Neural progenitor cell (in vitro differentiated cells): Measurements from ENCODE around the gene PPP2R2C. TPM values are rescaled to one million over a fixed set of nuclear protein-coding genes. Genes with fewer than 3 reads are reported as not detected.

ENCODE experiments used
- DNase-seq: peaks from one replicate; pipeline ENCODE4 v3.0.0-alpha.2; 2016; ENCODE audit warnings: low spot score
- H2AFZ ChIP-seq: fragments of 200-600 bp; sonication (generic); replicated peaks from 2 replicates; pipeline ENCODE4 v1.6.1; 2016; ENCODE audit warnings: antibody characterized with exemption
- H3F3A ChIP-seq: fragments of 200-600 bp; sonication (generic); 2 replicates; pipeline ENCODE4 v1.6.1; 2016; ENCODE audit warnings: antibody characterized with exemption, low read depth
- H3K27ac ChIP-seq: fragments of 200-600 bp; sonication (generic); 2 replicates; pipeline ENCODE4 v1.5.1; 2016; ENCODE audit warnings: mild to moderate bottlenecking
- H3K27me3 ChIP-seq: fragments of 200-600 bp; sonication (generic); 2 replicates; pipeline ENCODE4 v1.6.1; 2016; ENCODE audit warnings: mild to moderate bottlenecking, moderate library complexity
- H3K36me3 ChIP-seq: fragments of 200-600 bp; sonication (generic); 2 replicates; pipeline ENCODE4 v1.5.1; 2016
- H3K4me1 ChIP-seq: fragments of 200-600 bp; sonication (generic); 2 replicates; pipeline ENCODE4 v1.6.1; 2016; ENCODE audit warnings: mixed run types
- H3K4me2 ChIP-seq: fragments of 200-600 bp; sonication (generic); 2 replicates; pipeline ENCODE4 v1.6.1; 2016
- H3K4me3 ChIP-seq: fragments of 200-600 bp; sonication (generic); 2 replicates; pipeline ENCODE4 v1.5.1; 2016
- H3K79me2 ChIP-seq: fragments of 200-600 bp; sonication (generic); 2 replicates; pipeline ENCODE4 v1.6.1; 2016; ENCODE audit warnings: low read depth
- H3K9ac ChIP-seq: fragments of 200-600 bp; sonication (generic); 2 replicates; pipeline ENCODE4 v1.6.1; 2016
- H3K9me3 ChIP-seq: fragments of 200-600 bp; sonication (generic); 2 replicates; pipeline ENCODE4 v1.5.1; 2016; ENCODE audit warnings: low read depth
- H4K20me1 ChIP-seq: fragments of 200-600 bp; sonication (generic); 2 replicates; pipeline ENCODE4 v1.6.1; 2016; ENCODE audit warnings: low read depth
- H3K27ac Mint-ChIP-seq: 3 replicates; pipeline ENCODE4 v1.8.0; 2021; ENCODE audit warnings: mixed read lengths
- H3K27me3 Mint-ChIP-seq: 2 replicates; pipeline ENCODE4 v1.8.0; 2022; ENCODE audit warnings: low read depth, mild to moderate bottlenecking, inconsistent platforms, moderate library complexity, mixed read lengths; ENCODE audit not compliant: insufficient read depth
- H3K36me3 Mint-ChIP-seq: 3 replicates; pipeline ENCODE4 v1.8.0; 2021; ENCODE audit warnings: mixed read lengths
- H3K4me1 Mint-ChIP-seq: 3 replicates; pipeline ENCODE4 v1.8.0; 2021; ENCODE audit warnings: mixed read lengths
- H3K4me3 Mint-ChIP-seq: 3 replicates; pipeline ENCODE4 v1.8.0; 2021; ENCODE audit warnings: mild to moderate bottlenecking, moderate library complexity, mixed read lengths
- H3K9me3 Mint-ChIP-seq: 3 replicates; pipeline ENCODE4 v1.8.0; 2020; ENCODE audit warnings: mixed read lengths
- EZH2 ChIP-seq: fragments of 200-600 bp; sonication (generic); IDR thresholded peaks from 2 replicates; pipeline ENCODE4 v1.6.1; 2017; ENCODE audit warnings: antibody characterized with exemption, mild to moderate bottlenecking, moderate library complexity
- EZH2phosphoT487 ChIP-seq: fragments of 200-600 bp; sonication (generic); IDR thresholded peaks from 2 replicates; pipeline ENCODE4 v1.6.1; 2017; ENCODE audit warnings: antibody characterized with exemption
- total RNA-seq: library from RNA; depleted of rRNA; stranded (reverse); fragments of >200 nt; gene quantifications from 2 replicates; pipeline ENCODE4 v1.2.3, GENCODE V29; 2015; ENCODE audit warnings: low replicate concordance
- TF ChIP-seq, protein P1 (sequence below): fragments of 200-600 bp; sonication (generic); IDR thresholded peaks from 2 replicates; pipeline ENCODE4 v1.5.1; 2017; ENCODE audit warnings: antibody characterized with exemption, mild to moderate bottlenecking

The PPP2R2C gene
- total RNA-seq, 1 donor from 2014 or later = 3.5 TPM

DNA sequence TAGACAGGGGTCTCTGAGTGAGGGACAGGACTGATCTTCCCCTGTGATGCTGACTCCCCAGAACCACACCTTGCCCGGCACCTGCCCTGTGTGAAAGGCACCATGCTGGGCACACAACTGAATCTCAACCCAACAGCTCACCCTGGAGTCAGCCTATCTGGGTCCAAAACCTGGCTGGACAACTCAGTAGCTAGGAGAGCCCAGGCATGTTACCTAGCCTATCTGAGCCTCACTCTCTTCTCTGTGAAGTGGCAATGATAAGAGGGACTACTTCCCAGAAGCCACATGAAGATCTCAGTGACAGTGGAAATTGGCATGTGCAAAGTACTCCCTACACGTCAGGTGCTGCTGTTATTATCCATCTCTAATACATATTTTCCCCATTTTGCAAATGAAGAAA lies 44.8 kb upstream of the PPP2R2C start:
- Histone ChIP-seq H3K79me2 (no peaks in the 10 kb centered on the region), H3K27ac (no peak overlapping the region), H3K27me3 (no peaks in the 10 kb centered on the region), H3K9me3 (no peaks in the 10 kb centered on the region), H3K4me3 (no peak overlapping the region), H3K4me1 (no peaks in the 10 kb centered on the region), H3K4me2 (no peak overlapping the region), H4K20me1 (no peaks in the 10 kb centered on the region), H3K36me3 (no peaks in the 10 kb centered on the region), H3K9ac (no peak overlapping the region), H2AFZ (no peak overlapping the region), H3F3A (no peaks in the 10 kb centered on the region)
- Mint-ChIP-seq H3K4me3 (no peak overlapping the region), H3K4me1 (no peaks in the 10 kb centered on the region), H3K36me3 (no peaks in the 10 kb centered on the region), H3K9me3 (peaks cover 10% of the 10 kb centered on the region), H3K27ac (no peak overlapping the region), H3K27me3 (peaks cover 11% of the 10 kb centered on the region)
- no peak for DNase-seq
- TF ChIP-seq EZH2 (no peak), EZH2phosphoT487 (no peak)
- TF ChIP-seq, protein P1, sequence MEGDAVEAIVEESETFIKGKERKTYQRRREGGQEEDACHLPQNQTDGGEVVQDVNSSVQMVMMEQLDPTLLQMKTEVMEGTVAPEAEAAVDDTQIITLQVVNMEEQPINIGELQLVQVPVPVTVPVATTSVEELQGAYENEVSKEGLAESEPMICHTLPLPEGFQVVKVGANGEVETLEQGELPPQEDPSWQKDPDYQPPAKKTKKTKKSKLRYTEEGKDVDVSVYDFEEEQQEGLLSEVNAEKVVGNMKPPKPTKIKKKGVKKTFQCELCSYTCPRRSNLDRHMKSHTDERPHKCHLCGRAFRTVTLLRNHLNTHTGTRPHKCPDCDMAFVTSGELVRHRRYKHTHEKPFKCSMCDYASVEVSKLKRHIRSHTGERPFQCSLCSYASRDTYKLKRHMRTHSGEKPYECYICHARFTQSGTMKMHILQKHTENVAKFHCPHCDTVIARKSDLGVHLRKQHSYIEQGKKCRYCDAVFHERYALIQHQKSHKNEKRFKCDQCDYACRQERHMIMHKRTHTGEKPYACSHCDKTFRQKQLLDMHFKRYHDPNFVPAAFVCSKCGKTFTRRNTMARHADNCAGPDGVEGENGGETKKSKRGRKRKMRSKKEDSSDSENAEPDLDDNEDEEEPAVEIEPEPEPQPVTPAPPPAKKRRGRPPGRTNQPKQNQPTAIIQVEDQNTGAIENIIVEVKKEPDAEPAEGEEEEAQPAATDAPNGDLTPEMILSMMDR = no peak

GRCh38 chr4:6516762-6517161 lies 44.3 kb upstream of the PPP2R2C start:
- H3K9ac ChIP-seq = no peak overlapping the region
- TF ChIP-seq, protein P1 = no peak
- Mint-ChIP-seq H3K4me3 (no peak overlapping the region), H3K9me3 (peaks cover 10% of the 10 kb centered on the region), H3K27ac (no peak overlapping the region), H3K4me1 (no peaks in the 10 kb centered on the region), H3K27me3 (peaks cover 11% of the 10 kb centered on the region), H3K36me3 (no peaks in the 10 kb centered on the region)
- H3K27me3 ChIP-seq = no peaks in the 10 kb centered on the region
- H3K27ac ChIP-seq = no peak overlapping the region
- no peak overlapping the region for H3K4me2 ChIP-seq
- H3F3A ChIP-seq = no peaks in the 10 kb centered on the region
- no peaks in the 10 kb centered on the region for H3K36me3 ChIP-seq
- no peaks in the 10 kb centered on the region for H3K79me2 ChIP-seq
- no peaks in the 10 kb centered on the region for H3K4me1 ChIP-seq
- no peak overlapping the region for H2AFZ ChIP-seq
- no peaks in the 10 kb centered on the region for H3K9me3 ChIP-seq
- no peak overlapping the region for H3K4me3 ChIP-seq
- no peak for DNase-seq
- H4K20me1 ChIP-seq = no peaks in the 10 kb centered on the region

GRCh38 chr4:6516281-6516680 lies 43.9 kb upstream of the PPP2R2C start:
- Histone ChIP-seq H3K4me3 (no peak overlapping the region), H3K27ac (no peak overlapping the region), H3K9ac (no peak overlapping the region), H3F3A (no peaks in the 10 kb centered on the region), H3K4me1 (no peaks in the 10 kb centered on the region), H2AFZ (no peak overlapping the region), H3K79me2 (no peaks in the 10 kb centered on the region), H3K27me3 (no peaks in the 10 kb centered on the region), H4K20me1 (no peaks in the 10 kb centered on the region), H3K9me3 (no peaks in the 10 kb centered on the region), H3K4me2 (no peak overlapping the region), H3K36me3 (no peaks in the 10 kb centered on the region)
- Mint-ChIP-seq H3K27me3 (peaks cover 9% of the 10 kb centered on the region), H3K4me3 (no peak overlapping the region), H3K36me3 (no peaks in the 10 kb centered on the region), H3K27ac (no peak overlapping the region), H3K4me1 (no peaks in the 10 kb centered on the region), H3K9me3 (peaks cover 10% of the 10 kb centered on the region)
- no peak for DNase-seq
- TF ChIP-seq EZH2 (no peak), EZH2phosphoT487 (no peak)
- TF ChIP-seq, protein P1 = no peak

- H3K9me3 ChIP-seq = no peaks in the 10 kb centered on the region
- no peak for DNase-seq
- no peaks in the 10 kb centered on the region for H3F3A ChIP-seq
- H3K4me3 ChIP-seq = no peak overlapping the region
- H3K36me3 ChIP-seq = no peaks in the 10 kb centered on the region
- peaks cover 3% of the 10 kb centered on the region for H3K36me3 Mint-ChIP-seq
- H3K27me3 Mint-ChIP-seq = peaks cover 10% of the 10 kb centered on the region
- no peak overlapping the region for H2AFZ ChIP-seq
- H3K79me2 ChIP-seq = no peaks in the 10 kb centered on the region
- peaks cover 20% of the 10 kb centered on the region for H3K9me3 Mint-ChIP-seq
- H3K27ac ChIP-seq = no peak overlapping the region
- H3K4me3 Mint-ChIP-seq = no peak overlapping the region
- H3K4me1 ChIP-seq = no peaks in the 10 kb centered on the region
- H3K27me3 ChIP-seq = no peaks in the 10 kb centered on the region
- H3K4me1 Mint-ChIP-seq = peaks cover 3% of the 10 kb centered on the region
- H4K20me1 ChIP-seq = no peaks in the 10 kb centered on the region
- no peak overlapping the region for H3K4me2 ChIP-seq
- TF ChIP-seq EZH2phosphoT487 (no peak), EZH2 (no peak)
- TF ChIP-seq, protein P1 = no peak
- no peak overlapping the region for H3K9ac ChIP-seq
- no peak overlapping the region for H3K27ac Mint-ChIP-seq
Measured at GRCh38 chr4:6513678-6514077, 41.3 kb upstream of the PPP2R2C start.
